IPS-18c (cell line): ENCODE results near the gene PIGN.
"Not testable (repeated sequence)": the region's sequence is repeated elsewhere in the genome, so short reads cannot be mapped to it uniquely, and the experiment has no call there.

Experiments
- H3K4me3 ChIP-seq: 2 replicates; pipeline ENCODE4 v1.7.0; 2013; ENCODE audit warnings: low read depth, mild to moderate bottlenecking, low read length, moderate library complexity; ENCODE audit not compliant: insufficient read depth
- H3K9me3 ChIP-seq: one replicate; pipeline ENCODE4 v1.6.1; 2013; ENCODE audit warnings: mild to moderate bottlenecking, low read length, moderate library complexity; ENCODE audit not compliant: control insufficient read depth, insufficient read depth

Gene PIGN

GRCh38 chr18:62044490-62045000, 142.3 kb downstream of the PIGN start:
- Histone ChIP-seq H3K9me3 (no peaks in the 10 kb centered on the region), H3K4me3 (no peak overlapping the region)

- Histone ChIP-seq H3K9me3 (no peaks in the 10 kb centered on the region), H3K4me3 (no peak overlapping the region)
Observed at GRCh38 chr18:62037989-62038778, 148.7 kb downstream of the PIGN start.

- H3K9me3 ChIP-seq, result no peaks in the 10 kb centered on the region
- no peak overlapping the region for H3K4me3 ChIP-seq
Observed at GRCh38 chr18:62037012-62037742, 149.7 kb downstream of the PIGN start.

GRCh38 chr18:62034286-62034685, 152.6 kb downstream of the PIGN start:
- not testable (repeated sequence) for H3K9me3 ChIP-seq, H3K4me3 ChIP-seq

- no peak overlapping the region for H3K4me3 ChIP-seq
- H3K9me3 ChIP-seq, result no peaks in the 10 kb centered on the region
Observed at GRCh38 chr18:62033756-62034155, 153.1 kb downstream of the PIGN start.

GRCh38 chr18:62033207-62033606, 153.6 kb downstream of the PIGN start:
- Histone ChIP-seq H3K9me3 (no peaks in the 10 kb centered on the region), H3K4me3 (no peak overlapping the region)

GRCh38 chr18:62030091-62030985, 156.5 kb downstream of the PIGN start:
- peaks cover 4% of the 10 kb centered on the region for H3K9me3 ChIP-seq
- no peak overlapping the region for H3K4me3 ChIP-seq

GRCh38 chr18:62028715-62029114, 158.1 kb downstream of the PIGN start:
- H3K9me3 ChIP-seq, result peaks cover 4% of the 10 kb centered on the region
- no peak overlapping the region for H3K4me3 ChIP-seq

GRCh38 chr18:62027914-62028520, 158.8 kb downstream of the PIGN start:
- H3K9me3 ChIP-seq, result peaks cover 4% of the 10 kb centered on the region
- no peak overlapping the region for H3K4me3 ChIP-seq

GRCh38 chr18:62026586-62026985, 160.3 kb downstream of the PIGN start:
- Histone ChIP-seq H3K4me3 (no peak overlapping the region), H3K9me3 (peaks cover 4% of the 10 kb centered on the region)

- no peak overlapping the region for H3K4me3 ChIP-seq
Observed at GRCh38 chr18:62024983-62025382, 161.9 kb downstream of the PIGN start.

GRCh38 chr18:62023536-62023935, 163.3 kb downstream of the PIGN start:
- H3K4me3 ChIP-seq, result no peak overlapping the region
- peaks cover 6% of the 10 kb centered on the region for H3K9me3 ChIP-seq

More at GRCh38 chr18:62024983-62025382, 161.9 kb downstream of the PIGN start:
- H3K9me3 ChIP-seq, result peaks cover 4% of the 10 kb centered on the region

- no peak overlapping the region for H3K4me3 ChIP-seq
Observed at GRCh38 chr18:62018759-62019041, 168.2 kb downstream of the PIGN start.

GRCh38 chr18:62018034-62018758, 168.7 kb downstream of the PIGN start:
- peaks cover 4% of the 10 kb centered on the region for H3K9me3 ChIP-seq
- H3K4me3 ChIP-seq, result no peak overlapping the region

More at GRCh38 chr18:62018759-62019041, 168.2 kb downstream of the PIGN start:
- H3K9me3 ChIP-seq, result peaks cover 4% of the 10 kb centered on the region

- H3K9me3 ChIP-seq, result peaks cover 4% of the 10 kb centered on the region
- H3K4me3 ChIP-seq, result no peak overlapping the region
Observed at GRCh38 chr18:62017618-62018017, 169.2 kb downstream of the PIGN start.

- H3K4me3 ChIP-seq, result no peak overlapping the region
- no peaks in the 10 kb centered on the region for H3K9me3 ChIP-seq
Observed at GRCh38 chr18:62011416-62011815, 175.4 kb downstream of the PIGN start.
